GOT3 (cell line): ENCODE data around the gene CAMKK1.
"Not testable (repeated sequence)": the region's sequence is repeated elsewhere in the genome, so short reads cannot be mapped to it uniquely, and the experiment has no call there.

Experiments used
- DNase-seq: peaks from one replicate; lab custom pipeline; 2025; ENCODE audit warnings: mixed read lengths; lab: John Stamatoyannopoulos, UW

The CAMKK1 gene

DNA sequence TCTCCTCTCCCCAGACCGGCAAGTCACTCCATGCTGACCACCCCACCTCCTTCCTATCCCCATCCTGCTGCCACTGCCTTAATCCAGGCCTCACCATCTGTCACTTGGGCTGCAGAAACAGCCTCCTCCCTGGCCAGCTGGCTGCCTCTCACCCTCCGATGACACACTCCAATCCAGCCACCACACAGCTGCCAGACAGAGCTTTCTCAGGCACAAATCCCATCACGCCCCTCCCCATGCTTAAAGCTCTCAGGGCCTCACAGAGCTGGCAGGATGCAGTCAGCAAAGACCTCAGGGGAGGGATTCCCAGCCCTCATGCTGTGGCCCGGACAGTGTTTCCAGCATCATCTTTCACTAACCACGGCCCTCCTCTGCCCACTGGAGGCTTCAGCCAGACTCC lies 13.7 kb downstream of the CAMKK1 start:
- no peak for DNase-seq

DNA sequence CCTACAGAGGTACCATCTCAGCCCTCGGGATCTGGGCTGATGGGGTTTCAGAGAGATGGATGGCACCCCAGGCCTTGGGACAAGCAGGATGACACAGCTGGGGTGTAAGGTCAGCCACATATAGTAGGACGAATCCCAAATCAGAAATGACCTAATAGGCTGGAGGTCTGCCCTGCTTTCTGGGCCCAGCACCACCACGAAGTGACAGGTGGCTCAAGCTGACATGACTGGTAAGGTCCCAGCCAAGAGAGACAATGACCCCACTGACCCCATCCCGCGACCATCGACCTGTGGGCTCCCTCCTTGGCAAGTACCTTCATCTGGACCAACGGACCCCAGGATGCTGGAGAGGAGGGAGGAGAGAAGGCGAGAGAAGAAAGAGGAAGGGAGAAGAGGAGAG lies 15.6 kb downstream of the CAMKK1 start:
- DNase-seq = no peak

DNA sequence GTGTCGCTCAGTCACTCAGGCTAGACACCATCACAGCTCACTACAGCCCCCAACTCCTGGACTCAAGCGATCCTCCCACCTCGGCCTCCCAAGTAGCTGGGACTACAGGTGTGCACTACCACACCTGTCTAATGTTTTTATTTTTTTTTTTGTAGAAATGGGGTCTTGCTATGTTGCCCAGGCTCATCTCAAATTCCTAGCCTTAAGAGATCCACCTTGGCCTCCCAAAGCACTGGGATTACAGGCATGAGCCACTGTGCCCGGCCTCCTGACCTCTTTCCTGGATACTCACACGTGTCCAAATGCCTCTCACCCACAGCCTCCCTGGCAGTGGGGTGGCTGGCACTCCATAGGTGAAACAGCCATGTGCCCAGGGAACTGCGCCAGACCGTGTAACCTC lies 17.5 kb downstream of the CAMKK1 start:
- no peak for DNase-seq

DNA sequence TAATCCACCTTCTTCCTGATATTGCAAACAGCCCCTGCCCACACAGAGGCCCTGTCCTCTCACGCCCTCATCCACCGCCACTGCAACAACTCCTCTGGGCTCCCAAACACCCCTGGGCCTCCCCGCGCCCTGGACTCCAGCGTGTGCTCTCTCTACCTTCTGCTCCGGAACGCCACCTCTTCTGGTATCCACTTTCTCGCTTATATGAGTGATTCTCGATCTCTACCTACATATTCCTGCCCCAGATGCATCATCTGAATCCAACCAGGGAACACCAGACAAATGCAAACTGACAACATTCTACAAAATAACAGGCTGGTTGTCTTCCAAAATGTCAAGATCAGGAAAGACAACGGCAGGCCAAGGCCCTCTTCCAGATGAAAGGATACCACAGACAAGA lies 19.0 kb downstream of the CAMKK1 start:
- no peak for DNase-seq

DNA sequence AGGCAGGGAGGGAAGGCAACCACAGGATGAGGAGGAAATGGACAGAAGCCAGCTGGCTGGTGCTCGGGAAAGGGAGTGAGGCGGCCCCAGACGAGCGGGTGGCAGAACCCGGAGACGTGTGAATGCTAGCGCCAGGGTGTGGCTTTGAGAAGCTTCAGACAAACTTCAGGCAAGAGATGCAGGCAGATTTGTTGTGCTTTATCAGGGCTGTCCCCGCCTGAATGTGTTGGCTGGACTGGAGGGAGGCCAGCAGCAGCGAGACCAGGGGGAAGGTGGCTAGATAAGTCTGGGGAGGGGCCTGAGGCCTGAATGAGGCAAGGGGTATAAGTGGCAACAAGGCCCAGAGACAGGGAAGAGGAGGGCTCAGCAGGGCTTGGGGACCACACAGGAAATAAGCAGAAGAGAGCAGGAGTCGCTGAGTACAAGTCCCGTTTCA lies 22.0 kb downstream of the CAMKK1 start:
- no peak for DNase-seq

DNA sequence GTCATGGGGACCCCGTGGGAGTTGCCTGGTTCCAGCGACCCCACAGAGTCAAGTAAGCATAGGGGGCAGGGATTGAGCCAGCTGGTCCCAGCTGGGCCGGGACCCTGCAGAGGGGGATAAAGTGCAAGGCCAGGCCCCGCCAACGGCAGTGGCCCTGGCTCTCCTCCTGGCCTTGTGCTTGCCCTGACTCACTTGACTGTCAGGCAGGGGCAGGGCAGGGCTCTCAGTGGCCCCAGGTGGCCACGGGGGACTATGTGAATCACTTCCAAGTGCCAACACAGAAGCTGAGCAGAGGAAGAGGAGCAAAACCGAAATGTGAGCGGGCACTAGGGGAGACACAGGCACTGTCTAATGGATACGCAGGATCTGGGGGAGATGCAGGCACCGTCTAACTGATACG lies 25.2 kb downstream of the CAMKK1 start:
- no peak for DNase-seq

DNA sequence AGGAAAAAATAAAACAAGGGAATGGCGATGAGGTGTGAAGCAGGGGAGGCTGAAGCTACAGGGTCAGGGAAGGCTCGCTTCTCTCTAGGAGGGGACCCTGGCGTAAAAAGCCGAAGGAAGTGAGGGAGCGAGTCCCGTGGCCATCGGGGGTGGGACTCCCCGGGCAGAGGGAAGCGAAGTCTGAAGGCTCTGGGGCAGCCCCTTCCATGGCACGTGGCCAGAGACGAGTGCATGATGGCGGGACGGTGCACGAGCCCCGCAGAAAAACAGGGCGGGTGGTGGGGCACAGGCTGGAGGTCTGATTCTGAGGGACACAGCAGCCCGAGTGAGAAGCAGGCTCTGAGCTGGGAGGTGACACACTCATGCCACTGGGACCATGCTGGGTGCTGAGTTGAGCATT lies 25.7 kb downstream of the CAMKK1 start:
- DNase-seq = no peak

DNA sequence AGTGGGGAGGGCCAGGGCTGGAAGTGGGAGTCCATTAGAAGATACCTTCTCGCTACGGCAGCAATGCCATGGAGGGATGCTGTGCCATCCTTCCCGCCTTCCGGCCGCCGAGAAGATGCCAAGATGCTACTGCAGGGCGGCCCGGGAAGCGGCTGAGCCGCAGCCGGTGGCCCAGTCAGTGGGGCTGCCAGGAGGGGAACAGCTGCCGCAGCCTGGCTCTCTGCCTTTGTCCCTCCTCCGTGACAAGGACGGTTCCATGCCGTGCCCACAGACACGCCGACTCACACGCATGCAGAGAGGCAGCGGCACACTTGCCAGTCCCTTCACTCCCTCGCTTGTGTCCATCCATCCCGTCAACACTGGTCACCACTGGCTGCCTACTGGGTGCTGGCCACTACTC lies 26.6 kb downstream of the CAMKK1 start:
- DNase-seq = no peak

DNA sequence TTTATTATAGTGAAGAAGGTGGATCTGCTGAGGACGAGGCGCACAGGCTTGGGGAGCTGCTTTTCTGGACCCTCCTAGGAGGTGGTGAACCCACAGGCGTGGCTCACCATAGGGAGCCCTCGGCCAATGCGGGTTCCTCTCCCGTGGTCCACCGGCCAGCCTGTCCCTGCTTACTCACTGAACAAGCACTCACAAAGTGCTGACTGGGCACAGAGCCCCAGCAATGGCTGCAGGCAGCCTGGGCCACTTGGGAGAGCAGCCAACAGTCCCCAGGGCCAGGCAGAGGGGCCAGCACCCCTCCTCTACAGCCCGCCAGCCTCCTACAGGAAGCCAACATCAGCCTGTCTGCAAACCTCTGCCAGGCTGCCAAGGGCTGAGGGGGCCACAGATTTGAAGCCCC lies 27.7 kb downstream of the CAMKK1 start:
- DNase-seq = no peak

DNA sequence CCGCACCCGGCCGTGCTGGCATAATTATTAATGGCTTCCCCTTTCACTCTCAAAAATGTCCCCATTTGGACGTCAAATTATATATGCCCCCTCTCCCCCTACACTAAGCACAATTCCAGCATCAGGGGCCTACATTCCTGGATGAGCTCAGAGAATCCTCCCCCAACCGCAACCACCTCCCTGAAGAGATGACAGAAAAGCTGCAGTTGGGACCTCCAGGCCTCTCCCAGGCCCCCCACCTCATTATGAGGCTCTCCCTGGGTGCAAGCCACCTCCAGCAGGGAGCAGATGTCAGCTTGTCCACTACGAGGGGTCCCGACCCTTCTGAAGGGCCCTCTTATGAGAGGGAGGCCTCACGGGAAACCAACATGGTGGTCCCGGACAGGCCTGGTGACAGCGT lies 28.3 kb downstream of the CAMKK1 start:
- no peak for DNase-seq

DNA sequence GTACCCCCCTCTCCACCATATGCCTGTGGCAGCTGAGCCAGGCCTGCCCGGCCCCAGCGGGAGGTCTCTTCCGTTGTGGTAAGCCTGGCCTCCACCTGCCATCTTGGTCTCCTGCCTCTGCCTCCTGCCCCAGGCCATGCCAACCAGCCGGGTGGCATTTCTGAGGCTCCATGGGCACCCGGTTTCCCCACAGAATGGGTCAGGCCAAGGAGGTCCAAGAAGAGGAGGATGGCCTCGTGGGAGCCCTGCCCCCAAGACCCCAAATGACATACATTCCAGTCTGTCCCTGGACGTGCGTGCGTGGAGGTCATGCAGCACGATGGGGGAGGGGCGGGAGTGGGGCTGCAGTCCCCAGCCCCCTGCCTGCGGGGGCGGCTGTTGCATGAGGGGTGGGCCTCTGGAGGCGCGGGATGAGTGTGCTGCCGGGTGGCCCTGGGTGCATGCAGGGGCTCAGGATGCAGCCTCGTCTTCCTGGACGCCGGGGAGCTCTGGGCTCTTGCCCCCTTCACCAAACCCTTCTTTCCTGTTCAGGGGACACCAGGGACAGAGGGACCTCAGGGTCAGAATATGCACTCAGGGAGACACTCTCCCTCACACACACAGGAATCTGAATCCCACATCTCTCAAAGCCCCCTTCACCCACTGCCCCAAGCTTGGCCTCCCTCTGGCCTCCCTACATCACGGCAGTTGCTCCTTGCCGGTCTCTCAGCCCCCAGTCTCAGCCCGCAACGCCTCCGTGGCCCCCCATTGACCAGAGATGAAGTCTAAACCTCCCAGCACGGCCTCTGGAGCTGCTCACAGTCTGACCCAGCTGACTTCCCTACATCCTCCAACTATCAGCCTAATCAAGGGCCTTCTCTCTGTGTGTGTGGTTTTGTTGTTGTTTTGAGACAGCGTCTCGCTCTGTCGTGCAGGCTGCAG lies 30.8 kb downstream of the CAMKK1 start:
- no peak for DNase-seq

DNA sequence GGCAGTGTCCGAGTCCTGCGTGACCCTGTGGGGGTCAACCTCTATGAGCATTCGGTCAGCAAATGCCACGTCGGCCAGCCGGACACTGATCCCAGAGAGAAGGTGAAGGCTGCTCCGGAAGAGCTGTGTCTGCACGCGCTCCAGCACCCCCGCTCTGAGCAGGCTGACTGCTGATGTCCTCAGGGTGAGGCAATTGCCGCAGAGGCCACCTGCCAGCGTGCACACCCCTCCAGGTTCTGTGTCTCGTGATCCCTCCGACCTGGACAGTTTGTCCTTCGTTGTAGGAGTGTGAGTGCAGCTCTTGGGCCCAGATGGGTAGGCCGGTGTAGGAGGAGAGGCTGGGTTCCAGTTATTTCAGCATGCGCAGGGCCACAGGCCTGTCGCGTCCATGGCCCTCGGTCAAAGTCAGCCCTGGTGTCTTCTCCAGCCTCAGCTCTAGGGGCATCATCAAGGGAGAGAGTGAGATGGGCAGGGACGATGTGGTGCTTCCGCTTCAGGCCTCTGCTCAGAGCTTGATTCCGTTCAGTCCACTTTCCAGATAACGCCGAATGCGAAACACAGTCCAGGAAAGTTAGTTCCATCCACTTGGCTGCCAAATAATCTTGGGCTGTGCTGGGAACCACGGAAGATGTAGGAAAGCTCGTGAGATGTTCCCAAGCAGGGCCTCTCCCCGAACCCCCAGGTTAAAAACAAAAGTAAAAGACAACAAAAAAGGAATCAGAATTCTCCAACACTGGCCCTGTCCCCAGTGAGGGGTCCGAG lies 31.7 kb downstream of the CAMKK1 start:
- DNase-seq = no peak

DNA sequence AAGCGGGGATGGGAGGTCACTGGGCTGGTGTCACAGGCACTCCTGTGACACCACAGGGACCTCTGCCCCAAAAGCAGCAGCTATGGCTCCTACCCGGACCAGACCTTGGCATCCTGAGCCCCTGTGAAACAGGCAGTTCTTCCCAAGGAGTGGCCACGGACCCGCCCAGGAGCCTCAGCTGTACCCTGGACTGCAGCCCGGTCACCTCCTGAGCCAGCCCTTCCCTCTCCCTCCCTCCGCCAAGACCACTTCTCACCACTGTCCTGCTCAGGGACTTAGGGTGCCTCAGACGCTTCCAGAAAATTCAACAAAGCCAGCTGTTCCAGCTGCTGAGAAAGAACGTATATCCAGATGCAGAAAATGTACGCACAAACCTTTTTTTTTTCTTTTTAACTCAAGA lies 32.9 kb downstream of the CAMKK1 start:
- no peak for DNase-seq

DNA sequence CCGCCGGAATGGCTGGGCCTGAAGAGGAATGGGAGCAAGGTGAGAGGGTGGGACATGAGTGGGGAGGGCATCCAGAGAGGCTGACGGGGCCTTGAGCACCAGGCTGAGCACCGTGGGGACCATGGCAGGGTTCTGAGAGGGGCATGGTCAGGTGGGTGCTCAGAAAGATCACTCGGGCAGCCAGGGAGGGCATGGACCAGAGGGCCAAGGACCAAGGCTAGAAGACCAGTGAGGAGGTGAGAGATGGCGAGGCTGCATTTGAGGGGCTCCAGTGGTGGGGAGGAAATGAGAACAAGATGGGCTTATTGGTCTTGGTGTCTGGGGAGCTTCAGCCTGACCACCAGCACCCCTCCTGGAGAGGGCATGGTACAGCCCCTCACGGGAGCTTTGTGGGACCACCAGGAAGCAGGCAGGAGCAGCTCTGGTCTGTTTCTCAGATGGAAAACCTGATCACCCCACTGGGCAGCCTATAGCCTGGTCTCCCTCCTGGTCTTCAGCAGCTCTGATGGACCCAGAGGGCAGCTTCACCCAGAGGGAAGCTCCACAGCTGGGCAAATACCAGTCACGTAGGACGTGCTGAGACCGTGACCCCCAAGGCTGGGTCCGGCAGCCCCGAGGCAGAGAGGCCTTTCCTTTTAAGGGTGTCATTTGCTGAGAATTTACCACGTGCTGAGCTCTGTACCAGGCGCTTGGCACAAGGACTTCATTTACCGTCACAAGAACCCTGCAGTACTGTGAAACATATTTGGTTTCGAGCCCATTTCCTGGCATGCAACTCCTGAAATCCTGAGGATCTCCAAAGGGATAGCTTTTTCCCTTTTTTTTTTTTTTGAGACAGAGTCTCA lies 35.4 kb downstream of the CAMKK1 start:
- DNase-seq = no peak

DNA sequence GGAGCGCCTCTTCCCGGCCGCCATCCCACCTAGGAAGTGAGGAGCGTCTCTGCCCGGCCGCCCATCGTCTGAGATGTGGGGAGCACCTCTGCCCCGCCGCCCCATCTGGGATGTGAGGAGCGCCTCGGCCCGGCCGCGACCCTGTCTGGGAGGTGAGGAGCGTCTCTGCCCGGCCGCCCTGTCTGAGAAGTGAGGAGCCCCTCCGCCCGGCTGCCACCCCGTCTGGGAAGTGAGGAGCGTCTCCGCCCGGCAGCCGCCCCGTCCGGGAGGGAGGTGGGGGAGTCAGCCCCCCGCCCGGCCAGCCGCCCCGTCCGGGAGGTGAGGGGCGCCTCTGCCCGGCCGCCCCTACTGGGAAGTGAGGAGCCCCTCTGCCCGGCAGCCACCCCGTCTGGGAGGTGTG lies 38.6 kb downstream of the CAMKK1 start:
- not testable (repeated sequence) for DNase-seq

DNA sequence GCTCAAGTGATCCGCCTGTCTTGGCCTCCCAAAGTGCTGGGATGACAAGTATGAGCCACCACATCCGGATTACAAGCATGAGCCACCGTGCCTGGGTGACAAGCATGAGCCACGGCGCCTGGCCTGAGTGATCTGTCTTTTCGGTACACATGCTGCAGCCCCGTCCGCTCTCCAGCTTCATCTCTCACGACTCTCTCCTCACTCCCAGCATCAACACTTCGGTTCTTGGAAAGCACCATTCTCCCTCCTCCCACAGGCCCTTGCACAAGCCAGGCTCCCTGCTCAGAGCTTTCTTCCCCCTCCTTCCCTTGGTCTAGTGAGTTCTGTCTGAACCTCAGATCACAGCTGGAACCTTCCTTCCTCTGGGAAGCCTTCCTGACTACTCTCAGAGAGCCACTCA lies 40.3 kb downstream of the CAMKK1 start:
- DNase-seq = no peak

DNA sequence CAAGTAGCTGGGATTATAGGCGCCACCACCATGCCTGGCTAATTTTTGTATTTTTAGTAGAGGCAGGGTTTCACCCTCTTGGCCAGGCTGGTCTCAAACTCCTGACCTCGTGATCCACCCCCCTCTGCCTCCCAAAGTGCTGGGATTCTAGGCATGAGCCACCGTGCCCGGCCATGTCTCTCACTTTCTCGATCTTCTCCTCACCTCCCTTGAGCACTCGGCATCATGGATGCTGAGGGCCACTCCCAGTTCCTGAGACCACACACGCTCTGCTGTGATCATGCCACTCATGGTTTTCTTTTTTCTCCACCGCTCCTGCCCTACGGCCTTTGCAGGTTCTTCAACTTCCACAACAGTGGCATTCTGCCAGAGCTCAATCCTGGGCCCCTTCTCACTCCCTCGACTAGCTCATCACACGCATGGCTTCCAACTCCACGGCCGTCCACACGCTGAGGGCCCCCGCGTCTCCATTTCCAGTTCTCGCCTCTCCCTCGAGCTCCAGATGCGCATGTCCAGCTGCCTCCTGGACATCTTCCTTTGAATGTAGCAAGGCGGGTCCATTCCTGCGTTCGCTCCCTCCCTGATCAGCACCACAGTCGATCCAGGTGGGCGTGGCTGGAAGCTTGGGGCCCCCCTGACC lies 41.3 kb downstream of the CAMKK1 start:
- DNase-seq = no peak

DNA sequence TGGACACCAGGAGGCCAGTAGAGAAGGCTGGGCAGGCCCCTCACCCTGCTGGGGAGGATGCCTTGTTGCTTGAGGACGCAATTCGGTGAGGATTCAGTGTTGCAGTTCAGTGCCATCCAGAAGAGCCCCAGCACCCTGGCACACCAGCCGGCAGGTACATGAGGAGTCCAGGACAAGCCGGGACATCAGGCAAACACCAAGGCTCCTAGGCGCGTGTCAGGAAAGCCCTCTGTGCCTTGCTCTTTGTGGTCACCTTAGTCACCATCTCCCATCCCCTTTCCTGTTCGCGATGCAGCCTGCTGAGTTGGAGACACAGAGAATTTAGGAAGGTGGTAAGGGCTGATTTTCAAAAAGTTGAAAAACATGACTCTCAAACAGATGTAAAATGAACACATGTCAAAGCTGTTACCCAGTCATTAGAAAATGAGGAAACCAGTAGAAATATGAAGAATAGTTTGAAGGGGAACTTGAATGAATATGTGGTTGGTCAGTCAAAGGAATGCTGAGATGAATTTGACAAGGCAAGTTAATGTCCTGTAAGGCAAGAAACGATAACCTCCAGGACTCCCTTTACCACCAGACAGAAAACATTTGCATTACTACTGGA lies 44.5 kb downstream of the CAMKK1 start:
- no peak for DNase-seq

DNA sequence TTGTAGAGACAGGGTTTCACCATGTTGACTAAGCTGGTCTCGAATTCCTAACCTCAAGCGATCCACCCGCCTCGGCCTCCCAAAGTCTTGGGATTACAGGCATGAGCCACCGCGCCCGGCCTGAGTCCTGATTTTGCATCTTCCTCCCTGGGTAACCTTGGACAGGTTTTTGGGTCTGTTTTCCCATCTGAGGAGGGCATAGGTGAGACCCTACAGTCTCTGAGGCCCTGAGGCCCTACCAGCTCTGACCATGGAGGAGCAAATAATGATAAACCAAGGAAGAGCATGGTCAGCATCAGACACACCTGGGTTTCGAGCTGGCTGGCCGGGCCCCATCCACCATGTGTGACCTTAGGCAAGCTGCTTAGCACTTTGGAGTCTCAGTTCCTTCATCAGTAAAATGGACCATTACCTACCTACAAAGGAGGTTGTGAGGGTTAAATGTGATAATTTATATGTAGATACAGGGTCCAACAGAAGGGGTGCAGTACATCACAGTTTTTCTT lies 45.6 kb downstream of the CAMKK1 start:
- no peak for DNase-seq

DNA sequence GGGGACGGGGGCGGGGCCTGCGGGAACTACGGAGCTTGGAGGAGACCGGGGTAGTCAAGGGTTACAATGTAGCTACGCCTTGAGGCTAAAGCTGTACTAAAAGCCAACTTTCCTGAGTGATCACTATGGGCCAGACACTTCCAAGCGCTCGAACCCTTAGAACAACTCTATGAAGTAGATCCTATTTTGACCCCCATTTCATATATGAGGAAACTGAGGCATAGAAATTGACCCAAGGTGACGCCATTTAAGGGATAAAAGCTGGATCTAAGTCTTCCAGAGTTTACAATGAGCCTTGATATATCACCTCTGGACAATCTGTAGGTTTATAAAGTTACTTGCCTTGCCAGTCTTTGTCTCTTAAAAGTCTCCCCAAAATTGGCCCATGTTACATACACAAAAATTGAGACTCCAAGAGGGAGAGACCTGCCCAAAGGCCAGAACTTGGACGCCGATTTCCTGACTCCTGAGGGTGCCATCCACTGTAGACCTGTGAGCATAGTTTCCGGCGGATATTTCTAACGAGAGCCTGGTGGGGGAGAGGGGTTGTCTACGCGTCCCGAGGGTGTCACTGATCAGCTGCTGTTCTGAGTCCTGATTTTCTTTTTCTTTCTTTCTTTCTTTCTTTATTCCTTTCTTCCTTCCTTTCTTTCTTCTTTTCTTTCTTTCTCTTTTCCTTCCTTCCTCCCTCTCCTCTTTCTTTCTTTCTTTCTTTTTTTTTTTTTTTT lies 46.3 kb downstream of the CAMKK1 start:
- DNase-seq = no peak
